Naive thymus-derived CD8-positive, alpha-beta T cell (primary cell): ENCODE measurements around the gene SMYD3. TPM values are rescaled to one million over a fixed set of nuclear protein-coding genes. Genes with fewer than 3 reads are reported as not detected.
"Not testable (repeated sequence)": the region's sequence is repeated elsewhere in the genome, so short reads cannot be mapped to it uniquely, and the experiment has no call there.

Experiments used
- ATAC-seq, 2 donors: fragments of 150-1000 bp; cut with Tn5 transposase in 1 of 2; sonication (Bioruptor Pico), chemical (Tn5 transposase) in 1 of 2; 1 replicate in 1 of 2; 2 replicates in 1 of 2; pipeline ENCODE4 v1.10.0; 2021; ENCODE audit warnings: mild to moderate bottlenecking in 2 of 2, moderate library complexity in 2 of 2
- POLR2A ChIA-PET: fragments of 350-600 bp; sonication (Branson Sonifier 250); formaldehyde crosslinking; loops from one replicate; lab custom pipeline; 2021; ENCODE audit warnings: antibody characterized with exemption; lab: Charles Lee
- DNase-seq, 10 donors: peaks; one replicate each; pipeline versions ENCODE4 v3.0.0 to v3.0.0-alpha.2; 2020 to 2022
- H3K27ac Mint-ChIP-seq, 10 donors: one replicate each; pipeline ENCODE4 v1.8.0; 2020 to 2022; ENCODE audit warnings: mild to moderate bottlenecking in 10 of 10, mixed read lengths in 10 of 10, moderate library complexity in 4 of 10, inconsistent platforms in 1 of 10
- H3K27me3 Mint-ChIP-seq, 5 donors: one replicate each; pipeline ENCODE4 v1.8.0; 2021 to 2022; ENCODE audit warnings: mixed read lengths in 5 of 5
- H3K36me3 Mint-ChIP-seq, 3 donors: one replicate each; pipeline ENCODE4 v1.8.0; 2020 to 2022; ENCODE audit warnings: mixed read lengths in 3 of 3, mild to moderate bottlenecking in 2 of 3, inconsistent platforms in 1 of 3
- H3K4me1 Mint-ChIP-seq, 4 donors: one replicate each; pipeline ENCODE4 v1.8.0; 2021 to 2022; ENCODE audit warnings: mixed read lengths in 4 of 4
- H3K4me3 Mint-ChIP-seq, 10 donors: one replicate each; pipeline ENCODE4 v1.8.0; 2020 to 2022; ENCODE audit warnings: mild to moderate bottlenecking in 10 of 10, mixed read lengths in 10 of 10, moderate library complexity in 6 of 10, inconsistent platforms in 1 of 10
- H3K9me3 Mint-ChIP-seq, 9 donors: one replicate each; pipeline ENCODE4 v1.8.0; 2020 to 2022; ENCODE audit warnings: mixed read lengths in 9 of 9, mild to moderate bottlenecking in 3 of 9, inconsistent platforms in 1 of 9, moderate library complexity in 1 of 9
- polyA plus RNA-seq, 3 donors: library from polyadenylated mRNA; unstranded; fragments of 300-500 nt; fragmentation: Illumina TruSeq; gene quantifications; one replicate each; pipeline ENCODE4 v1.2.3, GENCODE V29; 2021
- total RNA-seq, 8 experiments: library from RNA in 2 of 8; stranded (reverse) in 2 of 8; gene quantifications; one replicate each; pipeline ENCODE4 v1.2.3 and lab custom pipeline; 2021 to 2026

SMYD3 gene
- total and polyA plus RNA-seq, 5 experiments from 2014 or later: 19.1 to 42.1 (median 36.5) TPM

GRCh38 chr1:245942856-245943255 is 564.2 kb downstream of the SMYD3 start:
- Mint-ChIP-seq H3K4me3 (peak overlapping the region in 8 of 10 donors; percentile 1 to 53 (median 22)), H3K27ac (peak overlapping the region in 7 of 10 donors; percentile 0 to 73 (median 20)), H3K4me1 (peaks cover 20 to 32% (median 25%) of the 10 kb centered on the region in 4 donors), H3K9me3 (peaks cover 0 to 16% (median 5%) of the 10 kb centered on the region in 9 donors), H3K36me3 (peaks cover 0 to 13% (median 11%) of the 10 kb centered on the region in 3 donors), H3K27me3 (no peaks in the 10 kb centered on the region)
- ATAC-seq (peak; percentile 83 to 87), DNase-seq (peak in 5 of 10 donors; percentile 16 to 81 (median 56))
- POLR2A ChIA-PET: interaction anchor here (0.6 to 1.8 kb wide), 3 partner anchors 14 to 1457 kb away, joined by 5 to 7 read pairs (median 6); no protein-coding TSS in a partner anchor

- not testable (repeated sequence) for DNase-seq, ATAC-seq, H3K4me3 Mint-ChIP-seq, H3K27me3 Mint-ChIP-seq
- peaks cover 19 to 32% (median 25%) of the 10 kb centered on the region in 4 donors for H3K4me1 Mint-ChIP-seq
- POLR2A ChIA-PET: interaction anchor here (1.8 kb wide), 1 partner anchor 15 kb away, joined by 7 read pairs; no protein-coding TSS in a partner anchor
- peaks cover 4 to 13% (median 11%) of the 10 kb centered on the region in 3 donors for H3K36me3 Mint-ChIP-seq
- H3K27ac Mint-ChIP-seq: peak overlapping the region in 2 of 10 donors; percentile 40 to 42
- H3K9me3 Mint-ChIP-seq: peaks cover 0 to 16% (median 5%) of the 10 kb centered on the region in 9 donors
Observed at GRCh38 chr1:245941771-245942170, 565.3 kb downstream of the SMYD3 start.

- no peak overlapping the region for H3K4me3 Mint-ChIP-seq
- H3K36me3 Mint-ChIP-seq: peaks cover 0 to 4% (median 4%) of the 10 kb centered on the region in 3 donors
- H3K27me3 Mint-ChIP-seq: no peaks in the 10 kb centered on the region
- no peak overlapping the region for H3K27ac Mint-ChIP-seq
- POLR2A ChIA-PET: no interaction called here
- peaks cover 18 to 32% (median 25%) of the 10 kb centered on the region in 4 donors for H3K4me1 Mint-ChIP-seq
- H3K9me3 Mint-ChIP-seq: peaks cover 0 to 4% (median 0%) of the 10 kb centered on the region in 9 donors
- no peak for ATAC-seq
- DNase-seq: no peak
Observed at GRCh38 chr1:245939756-245940345, 567.2 kb downstream of the SMYD3 start.

GRCh38 chr1:245938046-245938435 is 569.0 kb downstream of the SMYD3 start:
- no peak for ATAC-seq
- DNase-seq: no peak
- Mint-ChIP-seq H3K4me3 (no peak overlapping the region), H3K4me1 (peaks cover 9 to 21% (median 12%) of the 10 kb centered on the region in 4 donors), H3K9me3 (no peaks in the 10 kb centered on the region), H3K36me3 (peaks cover 0 to 4% (median 3%) of the 10 kb centered on the region in 3 donors), H3K27me3 (no peaks in the 10 kb centered on the region), H3K27ac (no peak overlapping the region)
- POLR2A ChIA-PET: no interaction called here

GRCh38 chr1:245937316-245938045 is 569.6 kb downstream of the SMYD3 start:
- H3K27me3 Mint-ChIP-seq: no peaks in the 10 kb centered on the region
- ATAC-seq (no peak), DNase-seq (no peak)
- POLR2A ChIA-PET: no interaction called here
- H3K36me3 Mint-ChIP-seq: peaks cover 0 to 4% (median 3%) of the 10 kb centered on the region in 3 donors
- no peak overlapping the region for H3K27ac Mint-ChIP-seq
- H3K4me3 Mint-ChIP-seq: no peak overlapping the region
- peaks cover 3 to 15% (median 7%) of the 10 kb centered on the region in 4 donors for H3K4me1 Mint-ChIP-seq
- H3K9me3 Mint-ChIP-seq: no peaks in the 10 kb centered on the region

GRCh38 chr1:245934409-245934808 is 572.7 kb downstream of the SMYD3 start:
- peaks cover 0 to 15% (median 7%) of the 10 kb centered on the region in 3 donors for H3K36me3 Mint-ChIP-seq

GRCh38 chr1:245933431-245934045 is 573.5 kb downstream of the SMYD3 start:
- peaks cover 0 to 3% (median 0%) of the 10 kb centered on the region in 4 donors for H3K4me1 Mint-ChIP-seq
- H3K27me3 Mint-ChIP-seq: no peaks in the 10 kb centered on the region
- ATAC-seq: no peak
- H3K9me3 Mint-ChIP-seq: no peaks in the 10 kb centered on the region
- H3K36me3 Mint-ChIP-seq: peaks cover 0 to 23% (median 7%) of the 10 kb centered on the region in 3 donors
- POLR2A ChIA-PET: no interaction called here
- no peak overlapping the region for H3K4me3 Mint-ChIP-seq
- DNase-seq: no peak
- H3K27ac Mint-ChIP-seq: no peak overlapping the region

More at GRCh38 chr1:245934409-245934808, 572.7 kb downstream of the SMYD3 start:
- Mint-ChIP-seq H3K4me3 (no peak overlapping the region), H3K9me3 (no peaks in the 10 kb centered on the region), H3K4me1 (peaks cover 0 to 3% (median 0%) of the 10 kb centered on the region in 4 donors), H3K27me3 (no peaks in the 10 kb centered on the region), H3K27ac (no peak overlapping the region)
- ATAC-seq (no peak), DNase-seq (no peak)
- POLR2A ChIA-PET: no interaction called here

- Mint-ChIP-seq H3K4me3 (no peak overlapping the region), H3K27me3 (no peaks in the 10 kb centered on the region), H3K36me3 (peaks cover 5 to 29% (median 13%) of the 10 kb centered on the region in 3 donors), H3K9me3 (no peaks in the 10 kb centered on the region), H3K4me1 (peaks cover 0 to 3% (median 0%) of the 10 kb centered on the region in 4 donors), H3K27ac (no peak overlapping the region)
- DNase-seq: no peak
- ATAC-seq: no peak
- POLR2A ChIA-PET: no interaction called here
Observed at GRCh38 chr1:245932302-245932972, 574.6 kb downstream of the SMYD3 start.

GRCh38 chr1:245931450-245931849 is 575.6 kb downstream of the SMYD3 start:
- POLR2A ChIA-PET: no interaction called here
- Mint-ChIP-seq H3K27me3 (no peaks in the 10 kb centered on the region), H3K36me3 (peaks cover 9 to 32% (median 18%) of the 10 kb centered on the region in 3 donors), H3K4me1 (peaks cover 0 to 3% (median 0%) of the 10 kb centered on the region in 4 donors), H3K4me3 (no peak overlapping the region), H3K27ac (no peak overlapping the region), H3K9me3 (no peaks in the 10 kb centered on the region)
- ATAC-seq (no peak), DNase-seq (no peak)

- DNase-seq (no peak), ATAC-seq (no peak)
- peaks cover 0 to 3% (median 0%) of the 10 kb centered on the region in 4 donors for H3K4me1 Mint-ChIP-seq
- no peaks in the 10 kb centered on the region for H3K27me3 Mint-ChIP-seq
- POLR2A ChIA-PET: no interaction called here
- no peak overlapping the region for H3K4me3 Mint-ChIP-seq
- H3K36me3 Mint-ChIP-seq: peaks cover 17 to 43% (median 28%) of the 10 kb centered on the region in 3 donors
- no peaks in the 10 kb centered on the region for H3K9me3 Mint-ChIP-seq
- no peak overlapping the region for H3K27ac Mint-ChIP-seq
Observed at GRCh38 chr1:245929224-245929623, 577.9 kb downstream of the SMYD3 start.

- POLR2A ChIA-PET: no interaction called here
- H3K9me3 Mint-ChIP-seq: peaks cover 0 to 3% (median 0%) of the 10 kb centered on the region in 9 donors
Observed at GRCh38 chr1:245926888-245927287, 580.2 kb downstream of the SMYD3 start.

GRCh38 chr1:245923215-245923614 is 583.9 kb downstream of the SMYD3 start:
- DNase-seq (no peak), ATAC-seq (no peak)
- H3K36me3 Mint-ChIP-seq: peaks cover 30 to 32% (median 32%) of the 10 kb centered on the region in 3 donors
- no peaks in the 10 kb centered on the region for H3K27me3 Mint-ChIP-seq
- H3K9me3 Mint-ChIP-seq: peaks cover 0 to 10% (median 3%) of the 10 kb centered on the region in 9 donors
- no peak overlapping the region for H3K27ac Mint-ChIP-seq
- POLR2A ChIA-PET: no interaction called here
- peaks cover 0 to 5% (median 0%) of the 10 kb centered on the region in 4 donors for H3K4me1 Mint-ChIP-seq
- H3K4me3 Mint-ChIP-seq: no peak overlapping the region

More at GRCh38 chr1:245926888-245927287, 580.2 kb downstream of the SMYD3 start:
- Mint-ChIP-seq H3K27ac (no peak overlapping the region), H3K4me3 (peak overlapping the region in 1 of 10 donors; percentile 25), H3K4me1 (peaks cover 0 to 6% (median 0%) of the 10 kb centered on the region in 4 donors), H3K36me3 (peaks cover 24 to 46% (median 32%) of the 10 kb centered on the region in 3 donors), H3K27me3 (no peaks in the 10 kb centered on the region)
- ATAC-seq: no peak
- DNase-seq: no peak
